ENCODE data around the gene SFTA2. TPM values are rescaled to one million over a fixed set of nuclear protein-coding genes. Genes with fewer than 3 reads are reported as not detected.

SFTA2 gene
- total RNA-seq, 1 experiment from 2014 or later, result not detected

DNA sequence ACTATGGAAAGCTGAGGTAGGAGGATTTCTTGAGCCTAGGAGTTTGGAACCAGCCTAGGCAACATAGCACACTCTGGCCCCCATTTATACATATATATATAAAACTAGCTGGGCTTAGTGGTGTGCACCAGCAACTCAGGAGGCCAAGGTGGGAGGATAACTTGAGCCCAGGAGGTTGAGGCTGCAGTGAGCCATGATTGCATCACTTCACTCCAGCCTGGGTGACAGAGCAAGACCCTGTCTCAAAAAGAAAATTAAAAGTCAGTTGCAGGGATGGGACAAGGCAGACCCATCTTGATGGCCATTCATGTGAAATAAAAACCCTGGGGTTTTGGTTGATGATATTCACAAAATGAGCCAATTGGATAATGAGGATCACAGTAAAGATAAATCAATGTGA is 30.5 kb downstream of the SFTA2 start:
- Histone ChIP-seq H3K4me3 (replicated peaks in 1 of 2; ENCODE audit: low read depth in 1 of 2, low read length in 2 of 2) (no peak overlapping the region), H3K9me3 (ENCODE audit: control insufficient read depth in 1 of 2, insufficient read depth in 1 of 2, low read depth in 1 of 2, low read length in 2 of 2) (no peaks in the 10 kb centered on the region), H3K36me3 (ENCODE audit: control insufficient read depth in 1 of 2, insufficient read depth in 2 of 2, low read length in 2 of 2) (peaks cover 19 to 25% of the 10 kb centered on the region in 2 experiments; a peak in 3 of 4 replicates), H3K79me2 (ENCODE audit: insufficient read depth, low read length) (no peaks in the 10 kb centered on the region), H3K9ac (ENCODE audit: low read length) (no peak overlapping the region), H3K4me1 (ENCODE audit: control insufficient read depth in 1 of 2, insufficient read depth in 2 of 2, low read length in 2 of 2) (no peaks in the 10 kb centered on the region), H3K9me2 (ENCODE audit: insufficient read depth) (no peaks in the 10 kb centered on the region), H3K4me2 (ENCODE audit: low read length) (no peak overlapping the region), H2AFZ (ENCODE audit: low read depth, low read length, poor library complexity, severe bottlenecking) (no peak overlapping the region), H4K20me1 (ENCODE audit: insufficient read depth) (no peaks in the 10 kb centered on the region), H3K27ac (ENCODE audit: low read depth, low read length) (no peak overlapping the region), H3K27me3 (ENCODE audit: insufficient read depth, low read length) (no peaks in the 10 kb centered on the region)
- ATAC-seq (no peak), DNase-seq (ENCODE audit: low read depth, low spot score) (no peak)
- ChIA-PET CTCF (no interaction called here), POLR2A (no interaction called here), RAD21 (ENCODE audit: low non-redundant PET in 1 of 2, low total read pairs in 2 of 2, uncharacterized antibody in 2 of 2, unreplicated experiment in 2 of 2) (no interaction called here)
- intact Hi-C loops (cut with micrococcal nuclease), result no loop called here
- BruUV-seq (replicated peaks), result no TSS peak
- TF ChIP-seq, protein P1, sequence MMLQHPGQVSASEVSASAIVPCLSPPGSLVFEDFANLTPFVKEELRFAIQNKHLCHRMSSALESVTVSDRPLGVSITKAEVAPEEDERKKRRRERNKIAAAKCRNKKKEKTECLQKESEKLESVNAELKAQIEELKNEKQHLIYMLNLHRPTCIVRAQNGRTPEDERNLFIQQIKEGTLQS (IDR thresholded peaks at IDR 0.05), result no peak
- TF ChIP-seq ZNF274 (IDR thresholded peaks at IDR 0.05; ENCODE audit: low read depth, low read length) (no peak), EZH2phosphoT487 (IDR thresholded peaks at IDR 0.05; ENCODE audit: borderline replicate concordance) (no peak), JUND (IDR thresholded peaks at IDR 0.05) (no peak), ZFX (IDR thresholded peaks at IDR 0.05) (no peak), RAD21 (IDR thresholded peaks at IDR 0.05; ENCODE audit: low read depth) (no peak), EZH2 (IDR thresholded peaks at IDR 0.05) (no peak), ELF1 (IDR thresholded peaks at IDR 0.05; ENCODE audit: borderline replicate concordance, low read depth) (no peak), POLR2A (IDR thresholded peaks at IDR 0.05; ENCODE audit: borderline replicate concordance, extremely low read depth, insufficient read depth, insufficient read length) (no peak), EGR1 (IDR thresholded peaks at IDR 0.05; ENCODE audit: low read depth) (no peak), SP1 (IDR thresholded peaks at IDR 0.05; ENCODE audit: low read depth) (no peak), SIN3A (IDR thresholded peaks at IDR 0.05; ENCODE audit: low read depth) (no peak), POLR2AphosphoS5 (IDR thresholded peaks at IDR 0.05; ENCODE audit: low read depth, low read length) (no peak; the same call in 1 of the 2 replicates), TCF7L2 (IDR thresholded peaks at IDR 0.05; ENCODE audit: borderline replicate concordance, extremely low read depth, insufficient read depth, insufficient read length) (no peak), YY1 (IDR thresholded peaks at IDR 0.05; ENCODE audit: extremely low read depth, insufficient replicate concordance, low read depth, low read length) (no peak)
- TF ChIP-seq, protein P2, sequence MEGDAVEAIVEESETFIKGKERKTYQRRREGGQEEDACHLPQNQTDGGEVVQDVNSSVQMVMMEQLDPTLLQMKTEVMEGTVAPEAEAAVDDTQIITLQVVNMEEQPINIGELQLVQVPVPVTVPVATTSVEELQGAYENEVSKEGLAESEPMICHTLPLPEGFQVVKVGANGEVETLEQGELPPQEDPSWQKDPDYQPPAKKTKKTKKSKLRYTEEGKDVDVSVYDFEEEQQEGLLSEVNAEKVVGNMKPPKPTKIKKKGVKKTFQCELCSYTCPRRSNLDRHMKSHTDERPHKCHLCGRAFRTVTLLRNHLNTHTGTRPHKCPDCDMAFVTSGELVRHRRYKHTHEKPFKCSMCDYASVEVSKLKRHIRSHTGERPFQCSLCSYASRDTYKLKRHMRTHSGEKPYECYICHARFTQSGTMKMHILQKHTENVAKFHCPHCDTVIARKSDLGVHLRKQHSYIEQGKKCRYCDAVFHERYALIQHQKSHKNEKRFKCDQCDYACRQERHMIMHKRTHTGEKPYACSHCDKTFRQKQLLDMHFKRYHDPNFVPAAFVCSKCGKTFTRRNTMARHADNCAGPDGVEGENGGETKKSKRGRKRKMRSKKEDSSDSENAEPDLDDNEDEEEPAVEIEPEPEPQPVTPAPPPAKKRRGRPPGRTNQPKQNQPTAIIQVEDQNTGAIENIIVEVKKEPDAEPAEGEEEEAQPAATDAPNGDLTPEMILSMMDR (IDR thresholded peaks at IDR 0.05 in 2 of 3, conservative IDR thresholded peaks at IDR 0.05 in 1 of 3; ENCODE audit: borderline replicate concordance in 1 of 3, insufficient read depth in 1 of 3, low read depth in 2 of 3, low read length in 2 of 3), result no peak
- TF ChIP-seq, protein P3, sequence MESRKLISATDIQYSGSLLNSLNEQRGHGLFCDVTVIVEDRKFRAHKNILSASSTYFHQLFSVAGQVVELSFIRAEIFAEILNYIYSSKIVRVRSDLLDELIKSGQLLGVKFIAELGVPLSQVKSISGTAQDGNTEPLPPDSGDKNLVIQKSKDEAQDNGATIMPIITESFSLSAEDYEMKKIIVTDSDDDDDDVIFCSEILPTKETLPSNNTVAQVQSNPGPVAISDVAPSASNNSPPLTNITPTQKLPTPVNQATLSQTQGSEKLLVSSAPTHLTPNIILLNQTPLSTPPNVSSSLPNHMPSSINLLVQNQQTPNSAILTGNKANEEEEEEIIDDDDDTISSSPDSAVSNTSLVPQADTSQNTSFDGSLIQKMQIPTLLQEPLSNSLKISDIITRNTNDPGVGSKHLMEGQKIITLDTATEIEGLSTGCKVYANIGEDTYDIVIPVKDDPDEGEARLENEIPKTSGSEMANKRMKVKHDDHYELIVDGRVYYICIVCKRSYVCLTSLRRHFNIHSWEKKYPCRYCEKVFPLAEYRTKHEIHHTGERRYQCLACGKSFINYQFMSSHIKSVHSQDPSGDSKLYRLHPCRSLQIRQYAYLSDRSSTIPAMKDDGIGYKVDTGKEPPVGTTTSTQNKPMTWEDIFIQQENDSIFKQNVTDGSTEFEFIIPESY (IDR thresholded peaks at IDR 0.05; ENCODE audit: extremely low read depth, insufficient replicate concordance, low read length), result no peak
- TF ChIP-seq, protein P4, sequence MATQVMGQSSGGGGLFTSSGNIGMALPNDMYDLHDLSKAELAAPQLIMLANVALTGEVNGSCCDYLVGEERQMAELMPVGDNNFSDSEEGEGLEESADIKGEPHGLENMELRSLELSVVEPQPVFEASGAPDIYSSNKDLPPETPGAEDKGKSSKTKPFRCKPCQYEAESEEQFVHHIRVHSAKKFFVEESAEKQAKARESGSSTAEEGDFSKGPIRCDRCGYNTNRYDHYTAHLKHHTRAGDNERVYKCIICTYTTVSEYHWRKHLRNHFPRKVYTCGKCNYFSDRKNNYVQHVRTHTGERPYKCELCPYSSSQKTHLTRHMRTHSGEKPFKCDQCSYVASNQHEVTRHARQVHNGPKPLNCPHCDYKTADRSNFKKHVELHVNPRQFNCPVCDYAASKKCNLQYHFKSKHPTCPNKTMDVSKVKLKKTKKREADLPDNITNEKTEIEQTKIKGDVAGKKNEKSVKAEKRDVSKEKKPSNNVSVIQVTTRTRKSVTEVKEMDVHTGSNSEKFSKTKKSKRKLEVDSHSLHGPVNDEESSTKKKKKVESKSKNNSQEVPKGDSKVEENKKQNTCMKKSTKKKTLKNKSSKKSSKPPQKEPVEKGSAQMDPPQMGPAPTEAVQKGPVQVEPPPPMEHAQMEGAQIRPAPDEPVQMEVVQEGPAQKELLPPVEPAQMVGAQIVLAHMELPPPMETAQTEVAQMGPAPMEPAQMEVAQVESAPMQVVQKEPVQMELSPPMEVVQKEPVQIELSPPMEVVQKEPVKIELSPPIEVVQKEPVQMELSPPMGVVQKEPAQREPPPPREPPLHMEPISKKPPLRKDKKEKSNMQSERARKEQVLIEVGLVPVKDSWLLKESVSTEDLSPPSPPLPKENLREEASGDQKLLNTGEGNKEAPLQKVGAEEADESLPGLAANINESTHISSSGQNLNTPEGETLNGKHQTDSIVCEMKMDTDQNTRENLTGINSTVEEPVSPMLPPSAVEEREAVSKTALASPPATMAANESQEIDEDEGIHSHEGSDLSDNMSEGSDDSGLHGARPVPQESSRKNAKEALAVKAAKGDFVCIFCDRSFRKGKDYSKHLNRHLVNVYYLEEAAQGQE (IDR thresholded peaks at IDR 0.05; ENCODE audit: low read depth), result no peak
